ENCODE data around the gene EPHA2. TPM values are rescaled to one million over a fixed set of nuclear protein-coding genes. Genes with fewer than 3 reads are reported as not detected.

Gene EPHA2
- total and polyA plus RNA-seq, 4 donors = 2.9 to 11.1 (median 6.8) TPM

- DNase-seq (ENCODE audit: low spot score) = peak; percentile 57
- Histone ChIP-seq H3K4me3 (ENCODE audit: low read depth in 1 of 3, low read length in 3 of 3) (no peak overlapping the region), H3K27ac (ENCODE audit: low read depth in 1 of 2, low read length in 2 of 2) (peak overlapping the region; percentile 62 to 83), H3K9me3 (ENCODE audit: control insufficient read depth in 4 of 4, low read length in 3 of 4) (no peaks in the 10 kb centered on the region), H3K9ac (ENCODE audit: low read depth in 1 of 2, low read length in 2 of 2) (no peak overlapping the region), H3K4me1 (ENCODE audit: control insufficient read depth in 4 of 4, insufficient read depth in 4 of 4, low read length in 3 of 4) (peaks cover 15 to 74% (median 49%) of the 10 kb centered on the region in 4 donors), H3K36me3 (ENCODE audit: control insufficient read depth in 4 of 4, insufficient read depth in 3 of 4, low read depth in 1 of 4, low read length in 3 of 4) (no peaks in the 10 kb centered on the region), H3K27me3 (ENCODE audit: control insufficient read depth in 4 of 4, insufficient read depth in 4 of 4, low read length in 3 of 4) (no peaks in the 10 kb centered on the region)
- TF ChIP-seq YY1 (IDR thresholded peaks at IDR 0.05) (peak; percentile 55), NR2F2 (IDR thresholded peaks at IDR 0.05) (peak; percentile 93), RXRA (IDR thresholded peaks at IDR 0.05) (peak; percentile 82 to 87), EGR1 (IDR thresholded peaks at IDR 0.05; ENCODE audit: low read depth in 2 of 2) (no peak), SP1 (IDR thresholded peaks at IDR 0.05) (peak; percentile 90), JUND (IDR thresholded peaks at IDR 0.05) (peak; percentile 91 to 97), TAF1 (conservative IDR thresholded peaks at IDR 0.05) (no peak), HNF4A (conservative IDR thresholded peaks at IDR 0.05) (peak; percentile 41 to 53), RAD21 (IDR thresholded peaks at IDR 0.05) (peak in 1 of 2 donors; percentile 50)
- TF ChIP-seq, protein P1, sequence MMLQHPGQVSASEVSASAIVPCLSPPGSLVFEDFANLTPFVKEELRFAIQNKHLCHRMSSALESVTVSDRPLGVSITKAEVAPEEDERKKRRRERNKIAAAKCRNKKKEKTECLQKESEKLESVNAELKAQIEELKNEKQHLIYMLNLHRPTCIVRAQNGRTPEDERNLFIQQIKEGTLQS (IDR thresholded peaks at IDR 0.05) = peak; percentile 89
- 51% methylated on average over 18 of the region's 18 CpGs for WGBS
Observed at GRCh38 chr1:16181887-16182719, 26.2 kb upstream of the EPHA2 start.

DNA sequence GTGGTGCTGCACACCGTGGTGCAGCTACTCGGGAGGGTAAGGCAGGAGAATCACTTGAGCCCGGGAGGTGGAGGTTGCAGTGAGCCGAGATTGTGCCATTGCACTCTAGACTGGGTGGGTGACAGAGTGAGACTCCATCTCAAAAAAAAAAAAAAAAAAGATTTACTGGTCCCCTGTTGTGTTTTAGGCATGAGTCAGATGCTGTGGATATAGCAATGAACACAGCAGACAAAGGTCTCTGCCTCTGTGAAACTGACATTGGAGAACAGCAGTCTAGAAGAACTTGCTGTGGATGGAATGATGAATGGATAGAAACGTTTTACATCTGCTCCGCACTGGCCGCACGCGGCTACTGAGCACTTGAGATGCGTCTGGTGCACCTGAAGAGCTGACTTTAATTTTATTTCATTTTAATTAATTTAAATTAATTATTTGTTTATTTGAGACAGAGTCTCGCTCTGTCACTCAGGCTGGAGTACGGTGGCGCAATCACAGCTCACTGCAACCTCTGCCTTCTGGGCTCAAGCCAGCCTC is 24.5 kb upstream of the EPHA2 start:
- Histone ChIP-seq H3K9me3 (ENCODE audit: control insufficient read depth in 4 of 4, low read length in 3 of 4) (no peaks in the 10 kb centered on the region), H3K4me1 (ENCODE audit: control insufficient read depth in 4 of 4, insufficient read depth in 4 of 4, low read length in 3 of 4) (peaks cover 25 to 86% (median 62%) of the 10 kb centered on the region in 4 donors), H3K4me3 (ENCODE audit: low read depth in 1 of 3, low read length in 3 of 3) (no peak overlapping the region), H3K27ac (ENCODE audit: low read depth in 1 of 2, low read length in 2 of 2) (peak overlapping the region; percentile 48 to 83), H3K36me3 (ENCODE audit: control insufficient read depth in 4 of 4, insufficient read depth in 3 of 4, low read depth in 1 of 4, low read length in 3 of 4) (no peaks in the 10 kb centered on the region), H3K9ac (ENCODE audit: low read depth in 1 of 2, low read length in 2 of 2) (no peak overlapping the region), H3K27me3 (ENCODE audit: control insufficient read depth in 4 of 4, insufficient read depth in 4 of 4, low read length in 3 of 4) (no peaks in the 10 kb centered on the region)
- TF ChIP-seq, protein P1 (IDR thresholded peaks at IDR 0.05) = no peak
- TF ChIP-seq YY1 (IDR thresholded peaks at IDR 0.05) (no peak), CTCF (IDR thresholded peaks at IDR 0.05; ENCODE audit: low read depth, low read length, missing input control) (no peak), REST (IDR thresholded peaks at IDR 0.05) (no peak), GABPA (IDR thresholded peaks at IDR 0.05 in 1 of 2, conservative IDR thresholded peaks at IDR 0.05 in 1 of 2) (no peak), NR2F2 (IDR thresholded peaks at IDR 0.05) (no peak), RXRA (IDR thresholded peaks at IDR 0.05) (no peak), MAX (IDR thresholded peaks at IDR 0.05) (no peak), HNF4G (IDR thresholded peaks at IDR 0.05) (no peak), ZBTB33 (IDR thresholded peaks at IDR 0.05) (no peak), FOXA2 (IDR thresholded peaks at IDR 0.05) (no peak), JUND (IDR thresholded peaks at IDR 0.05) (no peak), SP1 (IDR thresholded peaks at IDR 0.05) (no peak), HNF4A (conservative IDR thresholded peaks at IDR 0.05) (no peak), RAD21 (IDR thresholded peaks at IDR 0.05) (no peak), TAF1 (conservative IDR thresholded peaks at IDR 0.05) (no peak), FOXA1 (IDR thresholded peaks at IDR 0.05) (no peak)
- DNase-seq (ENCODE audit: low spot score) = no peak
- 85% methylated on average over 13 of the region's 13 CpGs for WGBS

All from liver (tissue), 9 donors.